ENCODE results near the gene JARID2.

Gene JARID2

GRCh38 chr6:15553031-15553430 lies 307.2 kb downstream of the JARID2 start:
- no peak overlapping the region for H3K27ac ChIP-seq (ENCODE audit: low read depth, low read length)
- H3K36me3 ChIP-seq (ENCODE audit: control insufficient read depth in 1 of 2, insufficient read depth in 2 of 2, low read length in 2 of 2) = no peaks in the 10 kb centered on the region
- no peak overlapping the region for H3K4me3 ChIP-seq (ENCODE audit: low read depth in 1 of 2, low read length in 2 of 2)

GRCh38 chr6:15553736-15554294 lies 307.9 kb downstream of the JARID2 start:
- H3K4me1 ChIP-seq (ENCODE audit: control insufficient read depth in 1 of 2, insufficient read depth in 2 of 2, low read length in 2 of 2) = peaks cover 0 to 5% of the 10 kb centered on the region in 2 donors

More at GRCh38 chr6:15553031-15553430, 307.2 kb downstream of the JARID2 start:
- peaks cover 0 to 5% of the 10 kb centered on the region in 2 donors for H3K4me1 ChIP-seq (ENCODE audit: control insufficient read depth in 1 of 2, insufficient read depth in 2 of 2, low read length in 2 of 2)
- H3K9me3 ChIP-seq (ENCODE audit: control insufficient read depth in 1 of 2, low read length in 2 of 2) = no peaks in the 10 kb centered on the region
- H3K9ac ChIP-seq (ENCODE audit: low read depth in 1 of 2, low read length in 2 of 2) = no peak overlapping the region
- H3K27me3 ChIP-seq (ENCODE audit: control insufficient read depth in 1 of 2, insufficient read depth in 2 of 2, low read length in 2 of 2) = no peaks in the 10 kb centered on the region

GRCh38 chr6:15554728-15555100 lies 308.8 kb downstream of the JARID2 start:
- no peak overlapping the region for H3K9ac ChIP-seq (ENCODE audit: low read depth in 1 of 2, low read length in 2 of 2)
- H3K9me3 ChIP-seq (ENCODE audit: control insufficient read depth in 1 of 2, low read length in 2 of 2) = no peaks in the 10 kb centered on the region

More at GRCh38 chr6:15553736-15554294, 307.9 kb downstream of the JARID2 start:
- Histone ChIP-seq H3K9ac (ENCODE audit: low read depth in 1 of 2, low read length in 2 of 2) (no peak overlapping the region), H3K4me3 (ENCODE audit: low read depth in 1 of 2, low read length in 2 of 2) (no peak overlapping the region), H3K27ac (ENCODE audit: low read depth, low read length) (no peak overlapping the region), H3K36me3 (ENCODE audit: control insufficient read depth in 1 of 2, insufficient read depth in 2 of 2, low read length in 2 of 2) (no peaks in the 10 kb centered on the region), H3K9me3 (ENCODE audit: control insufficient read depth in 1 of 2, low read length in 2 of 2) (no peaks in the 10 kb centered on the region), H3K27me3 (ENCODE audit: control insufficient read depth in 1 of 2, insufficient read depth in 2 of 2, low read length in 2 of 2) (no peaks in the 10 kb centered on the region)

GRCh38 chr6:15555101-15556038 lies 309.5 kb downstream of the JARID2 start:
- H3K36me3 ChIP-seq (ENCODE audit: control insufficient read depth in 1 of 2, insufficient read depth in 2 of 2, low read length in 2 of 2) = no peaks in the 10 kb centered on the region
- no peaks in the 10 kb centered on the region for H3K27me3 ChIP-seq (ENCODE audit: control insufficient read depth in 1 of 2, insufficient read depth in 2 of 2, low read length in 2 of 2)
- no peaks in the 10 kb centered on the region for H3K9me3 ChIP-seq (ENCODE audit: control insufficient read depth in 1 of 2, low read length in 2 of 2)
- no peak overlapping the region for H3K9ac ChIP-seq (ENCODE audit: low read depth in 1 of 2, low read length in 2 of 2)
- H3K4me3 ChIP-seq (ENCODE audit: low read depth in 1 of 2, low read length in 2 of 2) = no peak overlapping the region
- no peak overlapping the region for H3K27ac ChIP-seq (ENCODE audit: low read depth, low read length)
- peaks cover 0 to 5% of the 10 kb centered on the region in 2 donors for H3K4me1 ChIP-seq (ENCODE audit: control insufficient read depth in 1 of 2, insufficient read depth in 2 of 2, low read length in 2 of 2)

More at GRCh38 chr6:15554728-15555100, 308.8 kb downstream of the JARID2 start:
- H3K27ac ChIP-seq (ENCODE audit: low read depth, low read length) = no peak overlapping the region
- H3K4me1 ChIP-seq (ENCODE audit: control insufficient read depth in 1 of 2, insufficient read depth in 2 of 2, low read length in 2 of 2) = peaks cover 0 to 5% of the 10 kb centered on the region in 2 donors
- H3K27me3 ChIP-seq (ENCODE audit: control insufficient read depth in 1 of 2, insufficient read depth in 2 of 2, low read length in 2 of 2) = no peaks in the 10 kb centered on the region
- no peak overlapping the region for H3K4me3 ChIP-seq (ENCODE audit: low read depth in 1 of 2, low read length in 2 of 2)
- no peaks in the 10 kb centered on the region for H3K36me3 ChIP-seq (ENCODE audit: control insufficient read depth in 1 of 2, insufficient read depth in 2 of 2, low read length in 2 of 2)

GRCh38 chr6:15556711-15557110 lies 310.8 kb downstream of the JARID2 start:
- Histone ChIP-seq H3K9ac (ENCODE audit: low read depth in 1 of 2, low read length in 2 of 2) (no peak overlapping the region), H3K36me3 (ENCODE audit: control insufficient read depth in 1 of 2, insufficient read depth in 2 of 2, low read length in 2 of 2) (no peaks in the 10 kb centered on the region), H3K9me3 (ENCODE audit: control insufficient read depth in 1 of 2, low read length in 2 of 2) (no peaks in the 10 kb centered on the region), H3K4me1 (ENCODE audit: control insufficient read depth in 1 of 2, insufficient read depth in 2 of 2, low read length in 2 of 2) (no peaks in the 10 kb centered on the region), H3K4me3 (ENCODE audit: low read depth in 1 of 2, low read length in 2 of 2) (no peak overlapping the region), H3K27me3 (ENCODE audit: control insufficient read depth in 1 of 2, insufficient read depth in 2 of 2, low read length in 2 of 2) (no peaks in the 10 kb centered on the region), H3K27ac (ENCODE audit: low read depth, low read length) (no peak overlapping the region)

GRCh38 chr6:15557174-15557573 lies 311.3 kb downstream of the JARID2 start:
- Histone ChIP-seq H3K9me3 (ENCODE audit: control insufficient read depth in 1 of 2, low read length in 2 of 2) (no peaks in the 10 kb centered on the region), H3K27ac (ENCODE audit: low read depth, low read length) (no peak overlapping the region), H3K36me3 (ENCODE audit: control insufficient read depth in 1 of 2, insufficient read depth in 2 of 2, low read length in 2 of 2) (no peaks in the 10 kb centered on the region), H3K4me1 (ENCODE audit: control insufficient read depth in 1 of 2, insufficient read depth in 2 of 2, low read length in 2 of 2) (no peaks in the 10 kb centered on the region), H3K27me3 (ENCODE audit: control insufficient read depth in 1 of 2, insufficient read depth in 2 of 2, low read length in 2 of 2) (no peaks in the 10 kb centered on the region), H3K4me3 (ENCODE audit: low read depth in 1 of 2, low read length in 2 of 2) (no peak overlapping the region), H3K9ac (ENCODE audit: low read depth in 1 of 2, low read length in 2 of 2) (no peak overlapping the region)

- no peak overlapping the region for H3K4me3 ChIP-seq (ENCODE audit: low read depth in 1 of 2, low read length in 2 of 2)
- no peaks in the 10 kb centered on the region for H3K4me1 ChIP-seq (ENCODE audit: control insufficient read depth in 1 of 2, insufficient read depth in 2 of 2, low read length in 2 of 2)
- no peak overlapping the region for H3K27ac ChIP-seq (ENCODE audit: low read depth, low read length)
- H3K27me3 ChIP-seq (ENCODE audit: control insufficient read depth in 1 of 2, insufficient read depth in 2 of 2, low read length in 2 of 2) = no peaks in the 10 kb centered on the region
- no peaks in the 10 kb centered on the region for H3K36me3 ChIP-seq (ENCODE audit: control insufficient read depth in 1 of 2, insufficient read depth in 2 of 2, low read length in 2 of 2)
- no peak overlapping the region for H3K9ac ChIP-seq (ENCODE audit: low read depth in 1 of 2, low read length in 2 of 2)
- no peaks in the 10 kb centered on the region for H3K9me3 ChIP-seq (ENCODE audit: control insufficient read depth in 1 of 2, low read length in 2 of 2)
These were observed 314.8 kb downstream of the JARID2 start for GRCh38 chr6:15560713-15561112.

GRCh38 chr6:15561447-15562199 lies 315.8 kb downstream of the JARID2 start:
- H3K27me3 ChIP-seq (ENCODE audit: control insufficient read depth in 1 of 2, insufficient read depth in 2 of 2, low read length in 2 of 2) = no peaks in the 10 kb centered on the region
- no peaks in the 10 kb centered on the region for H3K36me3 ChIP-seq (ENCODE audit: control insufficient read depth in 1 of 2, insufficient read depth in 2 of 2, low read length in 2 of 2)
- no peaks in the 10 kb centered on the region for H3K9me3 ChIP-seq (ENCODE audit: control insufficient read depth in 1 of 2, low read length in 2 of 2)
- no peaks in the 10 kb centered on the region for H3K4me1 ChIP-seq (ENCODE audit: control insufficient read depth in 1 of 2, insufficient read depth in 2 of 2, low read length in 2 of 2)
- no peak overlapping the region for H3K27ac ChIP-seq (ENCODE audit: low read depth, low read length)
- no peak overlapping the region for H3K4me3 ChIP-seq (ENCODE audit: low read depth in 1 of 2, low read length in 2 of 2)
- no peak overlapping the region for H3K9ac ChIP-seq (ENCODE audit: low read depth in 1 of 2, low read length in 2 of 2)

- no peaks in the 10 kb centered on the region for H3K9me3 ChIP-seq (ENCODE audit: control insufficient read depth in 1 of 2, low read length in 2 of 2)
- no peak overlapping the region for H3K4me3 ChIP-seq (ENCODE audit: low read depth in 1 of 2, low read length in 2 of 2)
- no peaks in the 10 kb centered on the region for H3K36me3 ChIP-seq (ENCODE audit: control insufficient read depth in 1 of 2, insufficient read depth in 2 of 2, low read length in 2 of 2)
- no peak overlapping the region for H3K27ac ChIP-seq (ENCODE audit: low read depth, low read length)
- H3K27me3 ChIP-seq (ENCODE audit: control insufficient read depth in 1 of 2, insufficient read depth in 2 of 2, low read length in 2 of 2) = no peaks in the 10 kb centered on the region
- no peak overlapping the region for H3K9ac ChIP-seq (ENCODE audit: low read depth in 1 of 2, low read length in 2 of 2)
- H3K4me1 ChIP-seq (ENCODE audit: control insufficient read depth in 1 of 2, insufficient read depth in 2 of 2, low read length in 2 of 2) = no peaks in the 10 kb centered on the region
These were observed 317.1 kb downstream of the JARID2 start for GRCh38 chr6:15562977-15563376.

Data from duodenal mucosa (tissue), 2 donors.